ENCODE measurements around the gene CDC73. TPM values are rescaled to one million over a fixed set of nuclear protein-coding genes. Genes with fewer than 3 reads are reported as not detected.
"Not testable (repeated sequence)": the region's sequence is repeated elsewhere in the genome, so short reads cannot be mapped to it uniquely, and the experiment has no call there.

CDC73 gene
- polyA plus RNA-seq, 3 donors from 2014 or later = 64.6 to 107 (median 67.7) TPM

- peaks cover 2 to 21% (median 7%) of the 10 kb centered on the region in 3 donors for H3K36me3 Mint-ChIP-seq
- peaks cover 12 to 43% of the 10 kb centered on the region in 2 donors for H3K4me1 Mint-ChIP-seq
- peak overlapping the region in 2 of 6 donors; percentile 22 to 55 for H3K27ac Mint-ChIP-seq
- H3K27me3 Mint-ChIP-seq (ENCODE audit: low read depth in 3 of 3) = no peaks in the 10 kb centered on the region
- H3K4me3 Mint-ChIP-seq = no peak overlapping the region
- H3K9me3 Mint-ChIP-seq = no peaks in the 10 kb centered on the region
- no peak for DNase-seq
These were observed 35.5 kb downstream of the CDC73 start for GRCh38 chr1:193157360-193157759.

GRCh38 chr1:193176113-193176512, 54.3 kb downstream of the CDC73 start:
- Mint-ChIP-seq H3K4me1 (peaks cover 18 to 70% of the 10 kb centered on the region in 2 donors), H3K36me3 (peaks cover 0 to 3% (median 3%) of the 10 kb centered on the region in 3 donors), H3K27ac (peak overlapping the region in 3 of 6 donors; percentile 25 to 52 (median 48))

GRCh38 chr1:193176788-193177187, 55.0 kb downstream of the CDC73 start:
- peaks cover 18 to 63% of the 10 kb centered on the region in 2 donors for H3K4me1 Mint-ChIP-seq
- H3K27ac Mint-ChIP-seq = no peak overlapping the region

More at GRCh38 chr1:193176113-193176512, 54.3 kb downstream of the CDC73 start:
- Mint-ChIP-seq H3K9me3 (no peaks in the 10 kb centered on the region), H3K27me3 (ENCODE audit: low read depth in 3 of 3) (peaks cover 0 to 1% (median 0%) of the 10 kb centered on the region in 3 donors), H3K4me3 (no peak overlapping the region)
- DNase-seq = no peak

GRCh38 chr1:193179094-193179493, 57.3 kb downstream of the CDC73 start:
- peaks cover 17 to 57% of the 10 kb centered on the region in 2 donors for H3K4me1 Mint-ChIP-seq
- H3K27me3 Mint-ChIP-seq (ENCODE audit: low read depth in 3 of 3) = no peaks in the 10 kb centered on the region
- H3K9me3 Mint-ChIP-seq = no peaks in the 10 kb centered on the region
- no peak overlapping the region for H3K27ac Mint-ChIP-seq
- no peak for DNase-seq
- H3K36me3 Mint-ChIP-seq = peaks cover 0 to 3% (median 3%) of the 10 kb centered on the region in 3 donors
- H3K4me3 Mint-ChIP-seq = no peak overlapping the region

More at GRCh38 chr1:193176788-193177187, 55.0 kb downstream of the CDC73 start:
- Mint-ChIP-seq H3K27me3 (ENCODE audit: low read depth in 3 of 3) (no peaks in the 10 kb centered on the region), H3K9me3 (no peaks in the 10 kb centered on the region), H3K4me3 (no peak overlapping the region), H3K36me3 (peaks cover 0 to 3% (median 3%) of the 10 kb centered on the region in 3 donors)
- DNase-seq = no peak

GRCh38 chr1:193181536-193181935, 59.7 kb downstream of the CDC73 start:
- peak overlapping the region in 1 of 6 donors; percentile 55 for H3K27ac Mint-ChIP-seq
- no peak overlapping the region for H3K4me3 Mint-ChIP-seq
- no peak for DNase-seq
- peaks cover 22 to 57% of the 10 kb centered on the region in 2 donors for H3K4me1 Mint-ChIP-seq
- no peaks in the 10 kb centered on the region for H3K27me3 Mint-ChIP-seq (ENCODE audit: low read depth in 3 of 3)
- H3K9me3 Mint-ChIP-seq = no peaks in the 10 kb centered on the region
- H3K36me3 Mint-ChIP-seq = peaks cover 0 to 3% (median 3%) of the 10 kb centered on the region in 3 donors

- H3K36me3 Mint-ChIP-seq = peaks cover 0 to 3% (median 3%) of the 10 kb centered on the region in 3 donors
- H3K27ac Mint-ChIP-seq = no peak overlapping the region
- DNase-seq = no peak
- H3K4me3 Mint-ChIP-seq = no peak overlapping the region
- H3K9me3 Mint-ChIP-seq = no peaks in the 10 kb centered on the region
- H3K27me3 Mint-ChIP-seq (ENCODE audit: low read depth in 3 of 3) = no peaks in the 10 kb centered on the region
- peaks cover 26 to 58% of the 10 kb centered on the region in 2 donors for H3K4me1 Mint-ChIP-seq
These were observed 60.2 kb downstream of the CDC73 start for GRCh38 chr1:193181985-193182384.

- no peaks in the 10 kb centered on the region for H3K36me3 Mint-ChIP-seq
- H3K4me1 Mint-ChIP-seq = peaks cover 31 to 64% of the 10 kb centered on the region in 2 donors
- H3K9me3 Mint-ChIP-seq = no peaks in the 10 kb centered on the region
- H3K4me3 Mint-ChIP-seq = no peak overlapping the region
- H3K27ac Mint-ChIP-seq = no peak overlapping the region
- H3K27me3 Mint-ChIP-seq (ENCODE audit: low read depth in 3 of 3) = no peaks in the 10 kb centered on the region
- peak; percentile 30 to 48 (median 38) for DNase-seq
These were observed 61.3 kb downstream of the CDC73 start for GRCh38 chr1:193183019-193183627.

- Mint-ChIP-seq H3K27me3 (ENCODE audit: low read depth in 3 of 3) (no peaks in the 10 kb centered on the region), H3K4me1 (peaks cover 33 to 65% of the 10 kb centered on the region in 2 donors), H3K4me3 (no peak overlapping the region), H3K9me3 (no peaks in the 10 kb centered on the region), H3K27ac (peak overlapping the region in 1 of 6 donors; percentile 5), H3K36me3 (no peaks in the 10 kb centered on the region)
- DNase-seq = no peak
These were observed 62.9 kb downstream of the CDC73 start for GRCh38 chr1:193184776-193185175.

- DNase-seq = no peak
- no peaks in the 10 kb centered on the region for H3K36me3 Mint-ChIP-seq
- H3K4me3 Mint-ChIP-seq = no peak overlapping the region
- no peaks in the 10 kb centered on the region for H3K27me3 Mint-ChIP-seq (ENCODE audit: low read depth in 3 of 3)
- H3K9me3 Mint-ChIP-seq = no peaks in the 10 kb centered on the region
- peak overlapping the region in 2 of 6 donors; percentile 42 to 52 for H3K27ac Mint-ChIP-seq
- H3K4me1 Mint-ChIP-seq = peaks cover 38 to 69% of the 10 kb centered on the region in 2 donors
These were observed 63.4 kb downstream of the CDC73 start for GRCh38 chr1:193185211-193185610.

- Mint-ChIP-seq H3K4me1 (peaks cover 43 to 78% of the 10 kb centered on the region in 2 donors), H3K4me3 (peak within 1 kb of the TSS in 2 of 5 donors; percentile 1 to 15), H3K27me3 (ENCODE audit: low read depth in 3 of 3) (peaks cover 0 to 1% (median 0%) of the 10 kb centered on the region in 3 donors), H3K27ac (peak within 1 kb of the TSS; percentile 3 to 83 (median 56)), H3K36me3 (no peaks in the 10 kb centered on the region), H3K9me3 (no peaks in the 10 kb centered on the region)
- no peak for DNase-seq
These were observed 64.3 kb downstream of the CDC73 start, which contains the start of gene B3GALT2 for GRCh38 chr1:193185901-193186731. Gene B3GALT2, minus strand, starts transcription at chr1:193186613. Its CDS starts 5,051 bp downstream, at chr1:193181562.

GRCh38 chr1:193187114-193187513, 65.3 kb downstream of the CDC73 start:
- Mint-ChIP-seq H3K4me3 (peak overlapping the region in 1 of 5 donors; percentile 1), H3K9me3 (no peaks in the 10 kb centered on the region), H3K4me1 (peaks cover 45 to 82% of the 10 kb centered on the region in 2 donors), H3K27ac (peak overlapping the region in 4 of 6 donors; percentile 2 to 23 (median 12)), H3K36me3 (no peaks in the 10 kb centered on the region), H3K27me3 (ENCODE audit: low read depth in 3 of 3) (peaks cover 0 to 1% (median 0%) of the 10 kb centered on the region in 3 donors)
- no peak for DNase-seq

GRCh38 chr1:193188915-193189314, 67.1 kb downstream of the CDC73 start:
- H3K4me1 Mint-ChIP-seq = peaks cover 48 to 74% of the 10 kb centered on the region in 2 donors

GRCh38 chr1:193189442-193190095, 67.7 kb downstream of the CDC73 start:
- H3K4me3 Mint-ChIP-seq = no peak overlapping the region
- H3K27me3 Mint-ChIP-seq (ENCODE audit: low read depth in 3 of 3) = peaks cover 0 to 1% (median 0%) of the 10 kb centered on the region in 3 donors
- no peak for DNase-seq
- peaks cover 51 to 74% of the 10 kb centered on the region in 2 donors for H3K4me1 Mint-ChIP-seq
- H3K9me3 Mint-ChIP-seq = no peaks in the 10 kb centered on the region
- H3K27ac Mint-ChIP-seq = peak overlapping the region in 1 of 6 donors; percentile 23
- peaks cover 0 to 4% (median 4%) of the 10 kb centered on the region in 3 donors for H3K36me3 Mint-ChIP-seq

More at GRCh38 chr1:193188915-193189314, 67.1 kb downstream of the CDC73 start:
- not testable (repeated sequence) for H3K27ac Mint-ChIP-seq; DNase-seq; H3K36me3 Mint-ChIP-seq; H3K4me3 Mint-ChIP-seq; H3K27me3 Mint-ChIP-seq (ENCODE audit: low read depth in 3 of 3); H3K9me3 Mint-ChIP-seq
